Measurements from ENCODE around the gene PLCD3.
A peak's percentile ranks its signal among the peaks of the same experiment; 100 is the strongest.

Gene PLCD3

DNA sequence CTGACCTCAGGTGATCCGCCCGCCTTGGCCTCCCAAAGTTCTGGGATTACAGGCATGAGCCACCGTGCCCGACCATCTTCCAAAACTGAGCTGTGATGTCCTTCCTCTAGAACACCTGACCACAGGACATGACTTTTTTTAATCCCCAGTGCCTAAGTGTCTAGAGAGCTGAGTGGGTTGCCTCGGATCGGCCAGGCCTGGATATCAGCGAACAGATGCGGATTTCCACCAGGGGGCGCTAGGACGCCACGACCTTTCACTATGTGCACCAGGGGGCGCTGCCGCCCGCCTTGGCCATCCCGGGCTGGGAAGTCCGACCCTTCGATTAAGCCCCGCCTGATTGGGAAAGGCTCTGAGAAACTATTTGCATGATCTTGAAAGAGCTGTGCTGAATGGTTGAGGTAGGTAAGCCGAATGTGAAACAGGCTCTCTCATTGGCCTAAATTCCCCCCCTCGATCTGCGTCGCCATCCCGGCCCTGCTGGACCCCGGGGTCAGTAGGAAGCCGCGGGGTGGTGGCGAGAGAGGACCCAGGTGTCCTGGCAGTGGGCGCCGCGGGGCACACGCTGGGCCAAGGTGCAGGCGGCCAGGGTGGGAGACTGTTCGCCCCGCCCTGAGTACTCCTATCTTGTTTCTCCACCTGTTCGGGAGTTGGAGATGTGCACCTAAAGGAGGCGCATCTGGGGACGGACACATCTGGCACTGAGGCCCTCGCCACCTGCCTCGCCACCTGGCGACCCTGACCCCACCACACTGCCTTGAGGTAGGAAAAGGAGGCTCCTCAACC lies 3.1 kb upstream of the PLCD3 start, which contains the start of gene ACBD4:
ACBD4 (plus strand) TSS at position 496 of the 786 bp plus-strand sequence. CDS start 458 bp downstream, outside the sequence.
- Histone ChIP-seq H3K79me2 (ENCODE audit: control insufficient read depth, low read length) (no peaks in the 10 kb centered on the region), H3K9me3 (ENCODE audit: control insufficient read depth, insufficient read depth, low read length) (no peaks in the 10 kb centered on the region), H3K27me3 (ENCODE audit: control insufficient read depth, low read length) (peaks cover 11% of the 10 kb centered on the region), H3K27ac (ENCODE audit: low read depth, low read length) (no peak within 1 kb of the TSS), H3K4me2 (ENCODE audit: low read length) (peak within 1 kb of the TSS; percentile 91), H3K36me3 (ENCODE audit: control insufficient read depth, low read length) (no peaks in the 10 kb centered on the region), H3K4me3 (ENCODE audit: low read length) (peak within 1 kb of the TSS; percentile 84), H3F3A (ENCODE audit: control insufficient read depth, insufficient read depth) (peaks cover 4% of the 10 kb centered on the region; the same call in 1 of the 2 replicates), H4K20me1 (ENCODE audit: control insufficient read depth, insufficient read depth, low read depth, low read length) (0 out of 2 replicates have a peak, but pooled peaks cover 4% of the 10 kb centered on the region), H3K9me2 (replicated peaks; ENCODE audit: control insufficient read depth, low read length) (no peaks in the 10 kb centered on the region), H3K4me1 (ENCODE audit: control insufficient read depth, low read length) (peaks cover 22% of the 10 kb centered on the region)
- TF ChIP-seq, protein P1, sequence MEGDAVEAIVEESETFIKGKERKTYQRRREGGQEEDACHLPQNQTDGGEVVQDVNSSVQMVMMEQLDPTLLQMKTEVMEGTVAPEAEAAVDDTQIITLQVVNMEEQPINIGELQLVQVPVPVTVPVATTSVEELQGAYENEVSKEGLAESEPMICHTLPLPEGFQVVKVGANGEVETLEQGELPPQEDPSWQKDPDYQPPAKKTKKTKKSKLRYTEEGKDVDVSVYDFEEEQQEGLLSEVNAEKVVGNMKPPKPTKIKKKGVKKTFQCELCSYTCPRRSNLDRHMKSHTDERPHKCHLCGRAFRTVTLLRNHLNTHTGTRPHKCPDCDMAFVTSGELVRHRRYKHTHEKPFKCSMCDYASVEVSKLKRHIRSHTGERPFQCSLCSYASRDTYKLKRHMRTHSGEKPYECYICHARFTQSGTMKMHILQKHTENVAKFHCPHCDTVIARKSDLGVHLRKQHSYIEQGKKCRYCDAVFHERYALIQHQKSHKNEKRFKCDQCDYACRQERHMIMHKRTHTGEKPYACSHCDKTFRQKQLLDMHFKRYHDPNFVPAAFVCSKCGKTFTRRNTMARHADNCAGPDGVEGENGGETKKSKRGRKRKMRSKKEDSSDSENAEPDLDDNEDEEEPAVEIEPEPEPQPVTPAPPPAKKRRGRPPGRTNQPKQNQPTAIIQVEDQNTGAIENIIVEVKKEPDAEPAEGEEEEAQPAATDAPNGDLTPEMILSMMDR (IDR thresholded peaks at IDR 0.05; ENCODE audit: low read depth, low read length, poor library complexity, severe bottlenecking), result peak; percentile 100
- TF ChIP-seq EZH2phosphoT487 (IDR thresholded peaks at IDR 0.05; ENCODE audit: borderline replicate concordance, low read length), result no peak

DNA sequence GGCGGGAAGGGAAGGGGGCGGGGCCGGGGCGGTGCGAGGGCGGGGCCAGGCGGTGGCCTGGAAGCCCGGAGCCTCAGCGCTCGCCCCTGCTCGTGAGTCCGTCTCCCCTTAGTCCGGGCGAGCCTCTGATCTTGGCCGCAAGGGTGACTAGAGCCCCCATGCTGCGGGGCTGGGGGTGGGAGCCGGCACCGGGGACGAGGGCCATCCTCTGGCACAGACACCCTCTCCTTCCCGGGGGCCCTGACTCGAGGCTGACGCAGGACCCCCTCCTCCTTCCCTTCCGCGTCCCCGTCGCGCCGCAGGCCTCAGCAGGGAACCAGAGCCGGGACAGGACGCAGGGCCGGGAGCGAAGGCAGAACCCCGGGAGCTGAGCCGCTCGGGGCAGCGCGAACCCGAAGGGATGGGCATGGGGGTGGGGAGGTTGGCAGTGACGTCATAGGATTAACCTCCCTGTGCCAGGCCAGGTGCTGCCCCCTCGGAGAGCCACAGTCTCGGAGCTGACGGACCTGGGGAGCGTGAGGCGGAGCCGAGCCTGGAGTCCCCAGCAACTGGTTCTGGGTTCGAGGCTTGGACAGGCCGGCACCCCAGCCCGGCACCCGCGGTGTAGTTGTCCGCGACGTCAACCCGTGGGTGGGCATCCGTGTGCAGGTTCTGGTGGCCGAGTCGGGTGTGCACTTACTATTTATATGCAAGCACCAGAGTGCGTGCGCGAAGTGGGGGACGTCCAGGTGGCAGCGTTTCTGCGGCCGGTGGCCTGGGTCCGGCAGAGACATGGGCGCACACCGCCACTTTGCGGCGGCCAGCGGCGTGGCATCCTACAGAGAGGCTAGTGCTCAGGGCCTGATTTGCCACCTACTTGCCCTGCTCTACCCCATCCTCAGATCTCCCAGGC lies 503 bp upstream of the PLCD3 start:
- Histone ChIP-seq H3K27ac (ENCODE audit: low read depth, low read length) (no peak overlapping the region), H3K4me1 (ENCODE audit: control insufficient read depth, low read length) (peaks cover 22% of the 10 kb centered on the region)

DNA sequence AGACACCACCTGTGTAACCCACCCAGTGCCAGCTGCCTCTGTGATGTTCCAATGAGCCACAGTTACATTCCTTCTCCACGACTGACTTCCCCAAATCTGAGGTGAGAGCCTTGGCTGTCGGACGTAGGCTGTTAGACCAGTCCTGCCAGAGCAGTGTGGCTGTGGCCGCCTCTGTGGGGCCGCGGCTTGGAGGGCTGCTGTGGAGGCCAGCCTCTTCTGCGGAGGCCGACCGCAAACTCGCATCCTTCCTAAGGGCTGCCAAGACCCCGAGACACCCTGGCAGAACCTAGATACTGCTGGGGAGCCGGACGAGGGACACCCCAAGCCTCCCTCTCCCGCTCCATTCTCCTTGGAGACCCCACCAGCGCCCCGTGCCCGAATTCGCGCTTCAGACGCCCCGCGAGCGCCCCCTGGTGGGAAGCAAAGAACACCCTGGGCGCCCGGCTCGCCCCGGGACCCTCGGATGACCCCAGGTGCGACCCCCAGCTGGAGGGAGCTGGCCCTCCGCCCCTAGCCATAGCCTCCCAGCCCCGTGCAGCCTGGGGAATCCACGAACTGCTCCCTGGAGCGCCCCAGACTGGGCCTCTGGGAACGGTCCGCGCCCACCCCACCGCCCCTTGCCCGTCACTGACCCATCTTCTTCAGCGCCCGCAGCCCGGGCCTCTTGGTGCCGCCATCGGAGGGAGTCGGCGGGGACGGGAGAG lies 547 bp downstream of the PLCD3 start:
- Histone ChIP-seq H3K79me2 (ENCODE audit: control insufficient read depth, low read length) (no peaks in the 10 kb centered on the region), H4K20me1 (ENCODE audit: control insufficient read depth, insufficient read depth, low read depth, low read length) (0 out of 2 replicates have a peak, but pooled peaks cover 4% of the 10 kb centered on the region), H3F3A (ENCODE audit: control insufficient read depth, insufficient read depth) (peaks cover 4% of the 10 kb centered on the region; the same call in 1 of the 2 replicates), H3K36me3 (ENCODE audit: control insufficient read depth, low read length) (no peaks in the 10 kb centered on the region), H3K4me2 (ENCODE audit: low read length) (peak overlapping the region; percentile 98), H3K9me3 (ENCODE audit: control insufficient read depth, insufficient read depth, low read length) (no peaks in the 10 kb centered on the region), H3K4me3 (ENCODE audit: low read length) (peak overlapping the region; percentile 90), H3K4me1 (ENCODE audit: control insufficient read depth, low read length) (peaks cover 22% of the 10 kb centered on the region), H3K27me3 (ENCODE audit: control insufficient read depth, low read length) (peaks cover 16% of the 10 kb centered on the region), H3K9me2 (replicated peaks; ENCODE audit: control insufficient read depth, low read length) (no peaks in the 10 kb centered on the region), H3K27ac (ENCODE audit: low read depth, low read length) (no peak overlapping the region)
- no peak for TF ChIP-seq EZH2phosphoT487 (IDR thresholded peaks at IDR 0.05; ENCODE audit: borderline replicate concordance, low read length)
- TF ChIP-seq, protein P1 (IDR thresholded peaks at IDR 0.05; ENCODE audit: low read depth, low read length, poor library complexity, severe bottlenecking), result peak; percentile 99

More for the DNA sequence above, 503 bp upstream of the PLCD3 start:
- Histone ChIP-seq H3K9me2 (replicated peaks; ENCODE audit: control insufficient read depth, low read length) (no peaks in the 10 kb centered on the region), H3K27me3 (ENCODE audit: control insufficient read depth, low read length) (peaks cover 16% of the 10 kb centered on the region), H3K4me3 (ENCODE audit: low read length) (peak overlapping the region; percentile 90), H3K36me3 (ENCODE audit: control insufficient read depth, low read length) (no peaks in the 10 kb centered on the region), H3K4me2 (ENCODE audit: low read length) (peak overlapping the region; percentile 98), H3F3A (ENCODE audit: control insufficient read depth, insufficient read depth) (peaks cover 4% of the 10 kb centered on the region; the same call in 1 of the 2 replicates), H3K9me3 (ENCODE audit: control insufficient read depth, insufficient read depth, low read length) (no peaks in the 10 kb centered on the region), H3K79me2 (ENCODE audit: control insufficient read depth, low read length) (no peaks in the 10 kb centered on the region), H4K20me1 (ENCODE audit: control insufficient read depth, insufficient read depth, low read depth, low read length) (0 out of 2 replicates have a peak, but pooled peaks cover 4% of the 10 kb centered on the region)
- no peak for TF ChIP-seq EZH2phosphoT487 (IDR thresholded peaks at IDR 0.05; ENCODE audit: borderline replicate concordance, low read length)
- TF ChIP-seq, protein P1 (IDR thresholded peaks at IDR 0.05; ENCODE audit: low read depth, low read length, poor library complexity, severe bottlenecking), result peak; percentile 81

Measured in DOHH2 (cell line).